MM.1S (cell line): ENCODE measurements around the gene GPHN.

Experiments
- EZH2 ChIP-seq: fragments of 300-600 bp; sonication (generic); optimal IDR thresholded peaks from 2 replicates; pipeline ENCODE3; 2017; ENCODE audit warnings: low read depth, mild to moderate bottlenecking, antibody characterized with exemption, low read length, mixed read lengths
- TF ChIP-seq, protein P1 (sequence below): fragments of 300-600 bp; sonication (generic); IDR thresholded peaks from 2 replicates; pipeline ENCODE4 v1.5.1; 2016; ENCODE audit warnings: antibody characterized with exemption, low read length, mixed read lengths

DNA sequence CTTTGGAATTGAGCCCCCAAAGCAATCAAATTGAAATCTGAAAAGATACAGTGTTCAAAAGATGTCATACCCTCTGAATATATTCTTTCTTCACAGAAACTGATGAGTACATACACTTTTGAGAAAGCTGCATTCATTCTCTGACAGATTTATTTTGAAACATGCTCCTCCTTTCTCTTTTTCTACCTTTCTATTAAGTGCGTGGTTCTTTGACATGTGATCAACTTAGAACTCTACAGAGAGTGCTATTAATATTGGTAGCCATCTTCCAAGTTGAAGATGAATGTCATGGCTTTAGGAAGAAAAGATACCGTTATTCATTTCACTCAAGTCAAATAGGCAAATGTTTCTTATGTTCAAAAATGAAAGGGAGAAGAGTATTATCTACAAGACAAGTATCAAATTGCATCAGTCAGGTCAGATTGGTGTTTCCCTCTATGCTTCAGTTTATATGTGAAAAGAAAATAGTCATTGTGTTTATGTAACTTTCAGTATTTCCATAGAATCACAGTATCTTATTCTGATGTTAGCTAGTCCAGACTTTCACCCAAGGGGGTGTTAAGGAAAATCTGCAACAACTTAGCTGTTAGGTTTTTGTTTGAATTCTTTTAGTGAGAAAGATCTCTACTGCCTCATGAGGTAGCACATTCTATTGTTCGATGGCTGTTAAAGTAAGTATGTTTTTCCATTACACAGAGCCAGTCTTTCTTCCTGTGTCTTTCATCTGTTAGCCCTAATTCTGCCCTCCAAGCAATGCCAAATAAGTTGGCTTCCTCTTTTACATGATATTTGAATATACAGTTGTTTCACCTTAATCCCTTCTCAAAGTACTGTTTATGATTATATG is 625.9 kb downstream of the GPHN start:
- TF ChIP-seq EZH2 = no peak
- TF ChIP-seq, protein P1, sequence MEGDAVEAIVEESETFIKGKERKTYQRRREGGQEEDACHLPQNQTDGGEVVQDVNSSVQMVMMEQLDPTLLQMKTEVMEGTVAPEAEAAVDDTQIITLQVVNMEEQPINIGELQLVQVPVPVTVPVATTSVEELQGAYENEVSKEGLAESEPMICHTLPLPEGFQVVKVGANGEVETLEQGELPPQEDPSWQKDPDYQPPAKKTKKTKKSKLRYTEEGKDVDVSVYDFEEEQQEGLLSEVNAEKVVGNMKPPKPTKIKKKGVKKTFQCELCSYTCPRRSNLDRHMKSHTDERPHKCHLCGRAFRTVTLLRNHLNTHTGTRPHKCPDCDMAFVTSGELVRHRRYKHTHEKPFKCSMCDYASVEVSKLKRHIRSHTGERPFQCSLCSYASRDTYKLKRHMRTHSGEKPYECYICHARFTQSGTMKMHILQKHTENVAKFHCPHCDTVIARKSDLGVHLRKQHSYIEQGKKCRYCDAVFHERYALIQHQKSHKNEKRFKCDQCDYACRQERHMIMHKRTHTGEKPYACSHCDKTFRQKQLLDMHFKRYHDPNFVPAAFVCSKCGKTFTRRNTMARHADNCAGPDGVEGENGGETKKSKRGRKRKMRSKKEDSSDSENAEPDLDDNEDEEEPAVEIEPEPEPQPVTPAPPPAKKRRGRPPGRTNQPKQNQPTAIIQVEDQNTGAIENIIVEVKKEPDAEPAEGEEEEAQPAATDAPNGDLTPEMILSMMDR = no peak
